CD4-positive, alpha-beta T cell treated with Interleukin-6 at 100 ng/mL for 8 hours (primary cell): ENCODE data around the gene PITRM1.

ENCODE experiments used
- DNase-seq: peaks from one replicate; pipeline ENCODE4 v3.0.0-alpha.2; 2020; ENCODE audit warnings: mixed read lengths, low spot score

The PITRM1 gene

DNA sequence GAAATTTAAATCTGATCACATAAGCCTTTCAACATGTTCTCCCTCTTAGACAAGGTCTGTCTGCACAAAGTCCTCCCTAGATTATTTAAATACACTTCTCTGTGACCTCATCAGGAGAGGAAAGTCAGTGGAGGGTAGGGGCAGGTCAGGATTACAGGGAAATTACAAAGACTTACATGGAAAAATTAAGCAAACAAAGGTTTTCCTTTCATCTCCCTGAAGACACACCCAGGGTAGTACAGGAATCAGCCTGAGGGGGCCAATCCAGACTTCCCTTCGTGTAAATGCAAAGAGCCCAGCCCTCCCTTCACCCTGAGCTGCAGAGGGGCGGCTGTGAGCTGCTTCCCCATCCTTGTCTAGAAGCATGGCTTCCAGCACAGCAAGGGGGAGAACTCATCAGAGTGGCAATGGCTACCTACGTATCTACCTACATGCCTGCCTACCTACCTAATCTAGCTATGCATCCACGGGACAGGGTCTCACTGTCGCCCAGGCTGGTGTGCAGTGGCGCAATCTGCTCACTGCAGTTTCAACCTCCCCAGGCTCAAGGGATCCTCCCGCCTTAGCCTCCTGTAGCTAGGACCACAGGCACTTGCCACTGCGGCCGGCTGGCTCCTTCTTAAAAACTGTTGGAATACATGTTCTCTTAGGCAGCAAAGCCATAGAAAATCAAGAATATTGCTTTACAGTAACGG is 33.2 kb downstream of the PITRM1 start:
- DNase-seq, result no peak

DNA sequence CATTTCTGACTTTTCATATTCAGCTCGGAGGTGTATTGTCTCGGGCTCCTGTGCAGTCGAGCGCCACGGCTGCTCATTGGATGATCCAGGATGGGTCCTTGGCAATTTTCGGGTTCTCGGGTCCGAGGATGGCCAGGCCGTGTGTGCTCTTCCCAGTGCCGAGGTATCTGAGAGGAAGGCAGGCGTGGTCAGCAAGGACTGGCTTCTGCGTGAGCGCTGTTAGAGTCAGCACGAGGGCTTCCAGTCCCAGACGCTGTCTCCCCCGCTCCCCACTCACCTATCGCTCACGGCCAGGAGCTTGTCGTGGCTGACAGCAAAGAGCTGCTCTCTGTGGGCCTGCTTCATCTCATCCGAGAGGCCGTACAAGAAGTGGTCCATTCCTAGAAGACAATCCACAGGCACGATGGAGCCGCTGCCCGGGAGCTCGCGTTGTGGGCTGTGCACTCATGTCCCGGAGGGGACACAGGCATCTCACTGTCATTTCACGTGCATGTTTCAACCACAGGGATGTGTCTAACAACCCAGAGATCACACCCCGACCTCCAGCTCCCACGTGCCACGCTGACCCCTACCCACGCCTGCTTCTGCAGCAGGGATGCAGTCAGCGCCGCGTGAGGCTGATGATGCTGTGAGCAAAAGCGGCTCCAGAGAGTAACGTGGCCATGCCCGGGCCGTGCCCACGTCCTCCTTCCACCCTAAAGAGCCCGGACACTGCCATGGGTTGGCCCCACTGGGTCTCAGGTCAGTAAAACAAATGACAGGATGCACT is 34.4 kb downstream of the PITRM1 start:
- no peak for DNase-seq

DNA sequence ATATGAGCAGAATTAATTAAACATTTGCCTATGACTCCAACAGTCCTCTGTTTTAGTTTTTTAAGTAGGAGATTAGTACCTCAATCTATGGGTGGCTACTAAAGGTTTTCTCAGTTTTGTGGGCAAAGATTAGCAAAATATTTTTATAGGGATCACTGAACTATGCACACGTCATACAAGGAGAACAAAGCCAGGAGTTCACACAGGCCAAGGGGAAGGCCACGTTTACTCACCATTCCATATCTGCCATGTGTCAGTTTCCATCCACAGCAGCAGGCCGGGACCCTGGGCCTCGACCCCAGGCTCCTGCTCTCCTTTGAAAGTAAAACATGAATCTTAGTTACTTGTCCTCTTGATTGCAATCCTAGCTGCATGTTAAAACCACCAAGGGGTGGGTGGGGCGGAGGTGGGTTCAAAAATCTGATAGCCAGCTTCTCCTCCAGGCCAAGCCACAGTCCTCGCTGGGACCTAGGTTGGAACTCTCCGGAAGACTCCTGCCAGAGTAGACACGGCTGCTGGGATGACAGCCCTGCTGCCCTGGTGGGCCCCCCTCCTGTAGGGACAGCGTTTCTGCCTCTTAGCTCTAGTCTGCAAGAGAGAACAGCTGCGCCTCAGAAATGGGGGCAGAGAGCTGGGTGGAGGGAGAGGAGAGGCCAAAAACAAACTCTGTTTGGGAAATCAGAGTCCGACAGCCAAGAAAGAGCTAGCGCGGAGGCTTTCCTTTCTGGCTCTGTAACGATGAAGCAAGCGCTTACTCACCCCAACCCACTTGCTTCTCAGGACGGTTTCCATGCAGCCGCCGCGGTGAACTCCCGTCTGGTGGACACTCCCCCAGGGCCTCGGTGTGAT is 35.6 kb downstream of the PITRM1 start:
- no peak for DNase-seq

DNA sequence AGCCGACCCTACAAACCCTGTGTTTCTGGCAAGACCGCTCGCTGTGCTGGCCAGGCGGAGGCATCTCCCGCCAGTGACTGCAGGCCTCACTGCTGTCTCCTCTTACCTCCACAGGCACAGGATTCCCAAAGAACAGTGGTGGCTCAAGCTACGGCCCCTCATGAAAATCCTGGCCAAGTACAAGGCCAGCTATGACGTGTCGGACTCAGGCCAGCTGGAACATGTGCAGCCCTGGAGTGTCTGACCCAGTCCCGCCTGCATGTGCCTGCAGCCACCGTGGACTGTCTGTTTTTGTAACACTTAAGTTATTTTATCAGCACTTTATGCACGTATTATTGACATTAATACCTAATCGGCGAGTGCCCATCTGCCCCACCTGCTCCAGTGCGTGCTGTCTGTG is 36.2 kb downstream of the PITRM1 start:
- no peak for DNase-seq

GRCh38 chr10:3135006-3135405 is 37.6 kb downstream of the PITRM1 start:
- DNase-seq, result no peak

- no peak for DNase-seq
Observed at GRCh38 chr10:3133948-3134347, 38.6 kb downstream of the PITRM1 start.

DNA sequence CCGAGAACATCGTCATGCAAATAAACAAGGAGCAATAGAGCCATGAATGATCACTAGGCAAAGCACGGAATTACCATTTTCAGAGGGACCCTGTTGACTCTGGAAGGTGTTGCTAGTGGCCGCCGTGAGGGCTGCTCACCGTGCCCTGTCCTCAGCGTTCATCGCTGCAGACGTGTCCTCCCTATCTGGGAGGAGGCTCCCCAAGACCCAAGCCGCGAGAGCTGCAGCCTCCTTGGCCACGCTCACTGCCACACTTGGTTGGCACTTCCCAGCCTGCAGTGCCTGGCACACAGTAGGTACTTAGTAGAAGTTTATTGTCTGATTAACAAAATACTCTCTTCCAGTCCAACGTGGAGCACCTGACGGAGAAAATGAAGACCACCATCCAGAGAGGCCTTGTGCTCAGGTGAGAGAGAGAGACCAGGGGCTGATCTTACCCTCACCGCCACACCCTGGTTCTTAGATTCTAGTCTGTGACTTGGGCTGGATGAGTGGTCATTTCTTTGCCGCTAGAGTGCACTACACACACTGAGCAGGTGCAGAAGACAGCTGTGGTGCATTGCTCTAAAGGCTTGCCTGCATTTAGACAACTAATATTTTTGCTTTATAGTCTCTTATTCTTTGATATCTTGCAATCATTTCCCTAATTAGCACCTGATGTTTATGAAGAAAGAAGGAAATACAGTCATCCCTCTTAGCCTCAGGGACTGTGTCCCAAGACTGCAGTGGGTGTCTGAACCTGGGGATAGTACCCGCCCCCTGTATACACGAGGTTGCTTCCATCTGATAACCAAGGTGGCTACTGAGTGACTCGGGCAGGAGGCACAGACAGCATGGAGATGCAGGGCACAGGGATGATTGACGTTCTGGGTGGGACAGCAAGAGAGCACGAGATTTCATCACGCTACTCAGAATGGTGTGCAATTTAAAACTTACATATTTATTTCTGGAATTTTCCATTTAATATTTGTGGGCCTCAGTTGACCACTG is 40.3 kb downstream of the PITRM1 start:
- no peak for DNase-seq

DNA sequence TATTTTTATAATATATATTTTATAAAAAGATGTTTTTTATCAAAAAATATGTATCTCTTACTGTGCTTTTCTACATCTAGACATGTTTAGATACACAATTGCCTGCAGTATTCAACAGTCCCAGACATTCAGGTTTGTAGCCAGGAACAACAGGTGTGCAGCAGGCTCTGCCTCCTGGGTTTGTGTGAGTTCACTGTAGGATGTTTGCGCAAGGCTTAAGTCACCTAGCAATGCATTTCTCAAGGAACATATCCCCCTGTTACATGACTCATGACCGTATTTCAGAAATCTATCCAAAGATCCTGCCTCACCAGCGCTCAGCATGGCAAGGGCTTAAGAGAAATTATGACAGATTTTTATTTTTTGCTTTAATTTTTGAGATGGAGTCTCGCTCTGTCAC is 41.5 kb downstream of the PITRM1 start:
- no peak for DNase-seq

GRCh38 chr10:3129581-3130340 is 42.8 kb downstream of the PITRM1 start:
- no peak for DNase-seq

DNA sequence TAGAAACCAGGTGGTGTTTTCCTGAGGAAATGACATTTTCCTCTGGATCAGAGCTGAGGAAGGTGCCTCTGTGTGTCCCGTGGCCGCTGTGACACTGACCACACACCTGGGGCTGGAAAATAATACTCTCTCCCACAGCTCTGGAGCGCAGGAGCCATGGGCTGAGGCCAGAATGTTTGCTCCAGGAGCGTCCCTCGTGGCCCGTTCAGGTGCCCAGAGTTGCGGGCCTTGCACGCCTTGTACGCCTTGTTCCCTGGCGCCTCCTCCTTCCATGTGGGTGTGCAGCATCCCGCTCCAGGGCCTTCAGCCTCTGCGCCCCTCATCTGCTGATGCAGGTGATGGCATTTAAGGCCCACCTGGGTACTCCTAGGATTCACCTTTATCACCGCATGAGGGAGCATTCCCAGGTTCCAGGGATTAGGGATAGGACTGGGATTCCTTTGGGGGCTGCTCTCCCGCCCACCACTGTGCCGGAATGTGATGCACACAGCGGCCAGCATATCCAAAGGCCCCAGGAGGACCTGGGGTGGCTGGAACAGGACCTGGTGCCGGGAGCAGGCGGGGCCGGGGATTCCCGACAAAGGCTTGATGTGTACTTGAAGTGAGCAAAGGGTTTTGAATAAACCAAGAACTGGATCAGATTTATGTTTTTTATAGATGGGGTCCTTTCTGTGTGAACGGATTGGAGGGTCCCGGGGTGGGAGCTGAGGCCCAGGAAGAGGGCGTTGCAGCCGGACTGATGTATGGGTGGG is 44.0 kb downstream of the PITRM1 start:
- DNase-seq, result no peak

DNA sequence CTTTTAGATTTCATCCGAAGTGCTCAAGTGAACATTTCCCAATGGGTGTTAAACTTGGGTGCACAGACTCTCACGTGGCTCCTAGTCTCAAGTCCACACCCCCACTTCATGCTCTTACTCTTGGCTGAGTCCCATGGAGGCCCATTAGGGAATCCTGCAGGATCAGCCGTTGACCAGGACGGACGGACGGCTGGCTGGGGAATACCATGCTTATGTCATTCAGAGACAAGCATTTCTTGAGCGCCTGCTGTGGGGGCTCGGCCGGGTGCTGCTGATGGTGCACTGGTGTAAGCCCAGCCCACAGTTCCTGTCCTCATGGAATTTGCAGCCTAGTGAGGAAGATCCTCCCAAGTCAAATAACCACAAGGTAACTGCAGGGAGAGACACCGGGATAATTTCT is 44.7 kb downstream of the PITRM1 start:
- no peak for DNase-seq

DNA sequence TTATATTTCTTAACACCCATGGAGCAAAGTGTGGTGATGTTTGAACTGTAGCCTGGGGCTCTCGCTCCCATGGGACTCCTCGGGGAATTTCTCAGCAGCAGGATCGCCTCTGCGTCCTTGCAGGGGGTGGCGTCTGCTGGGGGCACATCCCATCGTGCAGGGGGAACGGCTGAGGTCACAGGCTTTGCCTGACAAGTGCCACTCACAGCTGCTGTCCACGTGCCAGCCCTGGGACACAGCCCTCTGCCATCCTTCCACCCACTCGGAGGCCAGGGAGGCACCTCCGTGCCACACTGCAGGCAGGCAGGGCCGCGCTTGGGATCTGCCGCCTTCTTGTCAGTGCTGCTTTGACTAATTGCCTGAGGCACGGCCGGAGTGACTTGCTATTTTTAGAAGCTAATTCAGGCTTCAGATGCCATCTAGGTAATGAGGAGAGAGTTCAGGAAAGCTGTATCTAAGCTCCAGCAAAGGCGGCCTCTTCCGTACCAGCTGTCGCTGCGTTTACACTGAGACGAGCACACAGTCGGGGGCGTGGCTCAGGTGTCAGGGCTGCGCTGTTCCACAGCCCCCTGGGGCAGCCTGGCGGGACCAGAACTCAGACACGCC is 45.7 kb downstream of the PITRM1 start:
- no peak for DNase-seq

- no peak for DNase-seq
Observed at GRCh38 chr10:3126249-3126648, 46.3 kb downstream of the PITRM1 start.

DNA sequence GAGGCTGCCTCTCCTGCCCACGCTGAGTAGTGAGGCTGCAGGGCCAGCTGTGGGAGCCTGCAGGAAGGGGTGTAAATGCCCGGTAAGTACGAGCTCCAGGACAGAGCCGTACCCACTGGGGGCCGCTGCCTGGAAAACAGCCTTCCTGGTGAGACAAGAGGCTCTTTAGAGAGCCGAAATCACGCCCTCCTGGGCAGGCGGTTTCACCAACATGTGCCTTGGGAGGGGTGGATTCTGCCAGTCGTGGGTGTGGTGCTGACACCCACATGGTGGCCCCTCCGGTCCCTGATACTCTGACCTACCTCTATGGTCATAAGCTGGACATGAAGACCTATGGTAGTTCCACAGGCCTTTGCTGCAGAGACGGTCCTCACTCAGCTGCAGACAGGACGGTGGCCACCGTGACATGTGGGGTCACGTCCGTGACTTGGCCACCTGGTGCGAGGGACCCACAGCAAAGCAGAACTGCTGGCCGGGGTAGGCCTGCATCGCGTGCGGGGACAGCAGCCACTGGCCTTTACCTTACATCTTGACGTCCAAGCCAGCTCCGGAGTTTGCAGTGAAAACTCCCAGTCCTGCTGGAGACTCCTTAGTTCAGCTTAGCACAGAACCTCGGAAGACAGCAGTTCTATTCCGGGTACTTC is 46.9 kb downstream of the PITRM1 start:
- DNase-seq, result no peak

GRCh38 chr10:3124412-3125175 is 48.0 kb downstream of the PITRM1 start:
- DNase-seq, result no peak

DNA sequence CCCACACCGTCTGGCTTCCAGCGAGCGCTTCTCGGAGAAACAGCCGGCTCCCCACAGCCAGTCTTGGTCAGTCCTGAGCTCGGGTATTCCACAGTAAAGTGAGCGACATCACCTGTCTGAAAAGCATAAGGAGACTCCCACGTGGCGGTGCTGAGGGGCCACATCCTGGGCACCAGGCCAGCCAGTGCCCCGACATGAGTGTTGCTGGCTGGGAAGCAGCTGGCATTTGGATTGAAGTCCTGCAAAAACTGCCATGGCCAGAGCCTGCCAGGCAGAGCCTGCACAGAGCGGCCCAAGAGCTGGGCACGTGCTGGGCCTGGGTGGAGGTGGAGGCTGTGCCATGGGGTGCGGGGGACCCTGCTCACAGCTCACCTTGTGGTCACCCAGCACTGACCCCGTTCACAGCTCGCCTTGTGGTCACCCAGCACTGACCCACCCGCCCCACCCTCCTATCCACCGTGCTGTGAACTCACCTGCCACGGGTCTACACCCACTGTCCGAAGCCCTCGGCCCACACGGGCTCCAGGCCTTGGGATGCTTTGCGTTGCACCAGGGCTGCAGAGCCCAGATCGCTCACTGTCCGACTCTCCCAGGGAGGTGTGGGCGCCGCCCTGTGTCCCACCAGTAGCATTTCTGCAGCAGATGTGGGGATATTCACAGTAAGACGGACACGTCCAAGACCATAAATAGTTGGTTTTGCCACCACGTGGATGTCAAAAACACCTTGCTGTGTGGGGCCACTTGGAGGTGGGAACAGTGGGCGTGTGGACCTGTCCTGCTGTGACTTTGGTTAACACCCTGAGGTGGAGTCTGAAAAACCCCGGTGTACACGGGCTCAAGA is 48.8 kb downstream of the PITRM1 start:
- no peak for DNase-seq

DNA sequence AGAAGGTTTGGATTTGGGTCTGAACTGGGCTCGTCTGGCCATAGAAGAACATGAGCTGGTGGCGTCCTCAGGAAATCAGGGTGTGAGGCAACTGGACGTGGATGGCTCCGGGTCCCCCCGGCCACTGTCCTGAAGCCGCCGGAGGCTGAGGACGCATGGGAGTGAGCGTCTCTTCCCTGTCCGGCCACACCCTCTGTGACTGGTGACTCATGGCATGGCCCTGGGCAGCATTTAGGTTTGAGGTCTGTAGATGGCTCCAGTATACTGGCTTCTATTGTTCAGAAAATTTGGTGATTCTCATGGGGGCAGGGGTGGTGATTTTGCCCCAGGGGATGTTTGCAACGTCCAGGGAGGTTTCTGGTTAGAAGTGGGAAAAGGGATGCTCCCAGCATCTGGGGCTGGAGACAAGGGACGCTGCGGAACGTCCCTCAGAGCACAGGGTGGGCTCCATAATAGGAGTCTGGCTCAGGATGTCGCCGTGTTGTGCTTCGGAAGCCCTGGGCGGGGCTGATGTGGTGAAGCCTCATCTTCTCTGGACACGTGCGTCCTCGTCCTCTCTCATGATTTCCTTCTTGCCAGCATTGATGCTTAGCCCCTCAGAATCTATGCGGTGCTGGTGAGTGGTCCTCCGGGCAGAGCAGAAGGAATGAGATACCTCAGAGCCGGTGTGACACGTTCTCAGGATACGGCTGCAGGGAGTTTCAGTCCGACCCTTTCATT is 49.9 kb downstream of the PITRM1 start:
- DNase-seq, result no peak
